Gastroesophageal sphincter (tissue), 3 donors: ENCODE results near the gene DSG2.

Experiments
- CTCF ChIP-seq, 4 experiments: fragments of 200-600 bp in 2 of 4; fragments of 450-650 bp in 2 of 4; sonication (generic) in 1 of 4; IDR thresholded peaks; one replicate each; pipeline ENCODE4 v1.5.1; 2017 to 2019; ENCODE audit warnings: antibody characterized with exemption in 4 of 4, mild to moderate bottlenecking in 2 of 4, moderate library complexity in 2 of 4
- POLR2A ChIP-seq, 2 donors: fragments of 450-650 bp; IDR thresholded peaks; one replicate each; pipeline ENCODE4 v1.6.1; 2017; ENCODE audit warnings: antibody characterized with exemption in 2 of 2, mild to moderate bottlenecking in 2 of 2, moderate library complexity in 1 of 2

GRCh38 chr18:31497836-31498573 lies at the start of gene DSG2:
- TF ChIP-seq POLR2A (IDR thresholded peaks at IDR 0.05) = no peak
- peak in 1 of 4 experiments; percentile 4 for TF ChIP-seq CTCF (IDR thresholded peaks at IDR 0.05)
